Thyroid gland (tissue), 4 donors: Measurements from ENCODE around the gene G3BP2. TPM values are rescaled to one million over a fixed set of nuclear protein-coding genes. Genes with fewer than 3 reads are reported as not detected.

Source experiments
- DNase-seq, 2 donors: peaks; one replicate each; pipeline ENCODE4 v3.0.0-alpha.2; 2019
- H3K27ac ChIP-seq, 3 donors: fragments of 200-600 bp; sonication (generic); 1 replicate in 2 of 3; 2 replicates in 1 of 3; pipeline ENCODE4 v1.5.1; 2016 to 2019; ENCODE audit warnings: mild to moderate bottlenecking in 1 of 3, moderate library complexity in 1 of 3
- H3K27me3 ChIP-seq: fragments of 200-600 bp; sonication (generic); one replicate; pipeline ENCODE4 v1.5.1; 2019
- H3K36me3 ChIP-seq, 2 donors: fragments of 200-600 bp; sonication (generic); one replicate each; pipeline ENCODE4 v1.5.1; 2016 to 2019
- H3K4me1 ChIP-seq, 2 donors: fragments of 200-600 bp; sonication (generic); one replicate each; pipeline ENCODE4 v1.5.1; 2017 to 2019
- H3K4me3 ChIP-seq, 3 donors: fragments of 200-600 bp; sonication (generic); replicated peaks in 1 of 3; 1 replicate in 2 of 3; 2 replicates in 1 of 3; pipeline ENCODE4 v1.5.1; 2016; ENCODE audit warnings: mild to moderate bottlenecking in 1 of 3
- H3K9me3 ChIP-seq: fragments of 200-600 bp; sonication (generic); one replicate; pipeline ENCODE4 v1.5.1; 2017
- POLR2A ChIP-seq, 2 donors: fragments of 450-650 bp; IDR thresholded peaks; one replicate each; pipeline ENCODE4 v1.6.1; 2017; ENCODE audit warnings: antibody characterized with exemption in 2 of 2, mild to moderate bottlenecking in 2 of 2, moderate library complexity in 1 of 2
- WGBS, 2 donors: methylation state at CpG; one replicate each; pipeline ENCODE4 v1.1.5; 2017; 5-methylcytosine and 5-hydroxymethylcytosine counted together
- intact Hi-C: fragments of 100-400 bp; cut with DNase I; formaldehyde crosslinking; loops from one replicate; pipeline ENCODE4 v1.15.1; 2023
- total RNA-seq, 4 donors: library from RNA; depleted of rRNA; stranded (reverse); fragments of >200 nt; gene quantifications; one replicate each; pipeline ENCODE4 v1.2.3, GENCODE V29; 2016
- TF ChIP-seq, protein P1 (sequence below), 6 experiments: fragments of 200-600 bp in 3 of 6; fragments of 450-650 bp in 3 of 6; sonication (generic) in 3 of 6; IDR thresholded peaks; one replicate each; pipeline ENCODE4 v1.5.1; 2016 to 2019; ENCODE audit warnings: antibody characterized with exemption in 6 of 6, mild to moderate bottlenecking in 2 of 6, inconsistent platforms in 1 of 6, moderate library complexity in 1 of 6

Gene G3BP2
- total RNA-seq, 4 donors from 2014 or later = 117 to 179 (median 139) TPM

DNA sequence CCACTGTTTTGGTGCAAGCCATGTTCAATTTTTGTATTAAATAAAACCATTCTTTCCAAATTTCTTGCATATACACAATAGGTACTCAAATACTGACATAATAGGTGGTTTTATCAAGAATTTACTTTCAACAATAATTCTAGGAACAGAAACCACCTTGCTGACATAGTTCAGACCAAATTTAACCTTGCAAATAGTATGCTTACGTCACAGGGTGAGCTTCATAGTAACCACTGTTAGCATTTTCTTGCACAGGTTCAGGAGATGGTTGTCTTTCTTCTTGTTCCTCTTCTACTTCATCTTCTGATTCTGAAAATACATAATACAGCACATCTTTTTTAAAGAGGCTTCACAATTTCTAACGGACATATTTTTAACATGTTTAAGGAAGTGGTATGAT is 17.6 kb downstream of the G3BP2 start:
- Histone ChIP-seq H3K4me3 (no peak overlapping the region), H3K36me3 (peaks cover 4 to 5% of the 10 kb centered on the region in 2 donors), H3K27me3 (no peaks in the 10 kb centered on the region), H3K4me1 (peaks cover 27 to 31% of the 10 kb centered on the region in 2 donors), H3K9me3 (no peaks in the 10 kb centered on the region), H3K27ac (peak overlapping the region in 2 of 3 donors; percentile 20 to 47)
- intact Hi-C loops = no loop called here
- DNase-seq = no peak
- no peak for TF ChIP-seq POLR2A (IDR thresholded peaks at IDR 0.05)
- TF ChIP-seq, protein P1, sequence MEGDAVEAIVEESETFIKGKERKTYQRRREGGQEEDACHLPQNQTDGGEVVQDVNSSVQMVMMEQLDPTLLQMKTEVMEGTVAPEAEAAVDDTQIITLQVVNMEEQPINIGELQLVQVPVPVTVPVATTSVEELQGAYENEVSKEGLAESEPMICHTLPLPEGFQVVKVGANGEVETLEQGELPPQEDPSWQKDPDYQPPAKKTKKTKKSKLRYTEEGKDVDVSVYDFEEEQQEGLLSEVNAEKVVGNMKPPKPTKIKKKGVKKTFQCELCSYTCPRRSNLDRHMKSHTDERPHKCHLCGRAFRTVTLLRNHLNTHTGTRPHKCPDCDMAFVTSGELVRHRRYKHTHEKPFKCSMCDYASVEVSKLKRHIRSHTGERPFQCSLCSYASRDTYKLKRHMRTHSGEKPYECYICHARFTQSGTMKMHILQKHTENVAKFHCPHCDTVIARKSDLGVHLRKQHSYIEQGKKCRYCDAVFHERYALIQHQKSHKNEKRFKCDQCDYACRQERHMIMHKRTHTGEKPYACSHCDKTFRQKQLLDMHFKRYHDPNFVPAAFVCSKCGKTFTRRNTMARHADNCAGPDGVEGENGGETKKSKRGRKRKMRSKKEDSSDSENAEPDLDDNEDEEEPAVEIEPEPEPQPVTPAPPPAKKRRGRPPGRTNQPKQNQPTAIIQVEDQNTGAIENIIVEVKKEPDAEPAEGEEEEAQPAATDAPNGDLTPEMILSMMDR (IDR thresholded peaks at IDR 0.05) = no peak
- WGBS, 2 donors = 87 to 91% methylated on average over 2 of the region's 2 CpGs

DNA sequence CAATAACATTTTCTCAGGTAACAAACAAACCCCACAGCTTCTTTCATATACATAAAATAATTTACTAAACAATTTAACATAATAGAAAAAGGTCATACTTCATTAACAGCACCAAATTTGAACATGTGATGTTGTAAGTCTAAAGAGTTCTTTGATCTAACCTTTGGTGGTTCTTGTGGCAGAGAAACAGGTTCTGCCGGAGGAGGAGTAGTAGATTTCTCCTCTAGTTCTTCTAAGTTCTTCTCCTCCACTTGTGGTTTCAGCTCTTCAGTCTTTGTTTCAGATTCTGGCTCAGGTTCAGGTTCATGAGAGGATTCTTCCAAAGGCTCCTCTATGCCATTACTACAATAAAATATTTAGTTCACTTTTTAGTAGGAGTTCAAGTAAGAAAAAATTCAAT is 18.3 kb downstream of the G3BP2 start:
- DNase-seq = no peak
- no peaks in the 10 kb centered on the region for H3K9me3 ChIP-seq
- peak overlapping the region; percentile 4 to 47 (median 20) for H3K27ac ChIP-seq
- peaks cover 4 to 5% of the 10 kb centered on the region in 2 donors for H3K36me3 ChIP-seq
- H3K27me3 ChIP-seq = no peaks in the 10 kb centered on the region
- TF ChIP-seq POLR2A (IDR thresholded peaks at IDR 0.05) = no peak
- TF ChIP-seq, protein P1 (IDR thresholded peaks at IDR 0.05) = no peak
- 32 to 40% methylated on average over 1 of the region's 1 CpG for WGBS, 2 donors
- no peak overlapping the region for H3K4me3 ChIP-seq
- peaks cover 27 to 31% of the 10 kb centered on the region in 2 donors for H3K4me1 ChIP-seq
- intact Hi-C loops = no loop called here

DNA sequence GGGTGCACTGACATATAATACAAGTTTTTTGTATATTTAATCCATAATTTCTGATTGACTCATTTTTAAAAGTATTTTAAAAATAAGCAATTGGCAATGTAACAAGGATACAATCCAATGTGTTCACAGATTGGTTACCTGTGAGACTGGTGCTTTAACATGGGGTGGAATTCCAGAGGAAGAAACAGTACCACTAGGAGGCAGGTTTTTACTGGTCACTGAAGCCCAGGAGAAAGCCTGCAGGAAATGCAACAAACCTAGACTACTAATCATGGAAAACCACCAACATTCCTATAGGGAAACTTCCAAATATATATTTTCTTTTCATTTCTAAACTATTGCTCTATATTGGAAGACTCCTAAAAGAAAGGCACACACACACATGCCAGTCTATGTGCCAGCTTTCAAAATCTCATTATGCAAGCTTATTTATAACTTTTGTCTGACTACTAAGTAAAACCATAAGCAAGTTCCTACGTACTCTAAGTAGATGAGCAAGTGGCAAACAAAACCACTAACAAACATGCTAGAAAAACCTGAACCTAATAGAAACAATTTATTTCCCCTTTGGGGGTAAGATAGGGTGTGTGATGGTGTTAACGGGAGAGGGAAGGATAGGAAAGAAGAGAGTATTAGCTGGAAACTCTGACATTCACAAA is 19.2 kb downstream of the G3BP2 start:
- no peaks in the 10 kb centered on the region for H3K27me3 ChIP-seq
- peaks cover 27 to 31% of the 10 kb centered on the region in 2 donors for H3K4me1 ChIP-seq
- intact Hi-C loops = no loop called here
- TF ChIP-seq POLR2A (IDR thresholded peaks at IDR 0.05) = no peak
- TF ChIP-seq, protein P1 (IDR thresholded peaks at IDR 0.05) = peak in 3 of 6 experiments; percentile 30 to 37 (median 32)
- no peak for DNase-seq
- WGBS, 2 donors = 84 to 91% methylated on average over 2 of the region's 2 CpGs
- no peaks in the 10 kb centered on the region for H3K9me3 ChIP-seq
- H3K27ac ChIP-seq = peak overlapping the region in 2 of 3 donors; percentile 20 to 47
- no peak overlapping the region for H3K4me3 ChIP-seq
- H3K36me3 ChIP-seq = peaks cover 4 to 5% of the 10 kb centered on the region in 2 donors

DNA sequence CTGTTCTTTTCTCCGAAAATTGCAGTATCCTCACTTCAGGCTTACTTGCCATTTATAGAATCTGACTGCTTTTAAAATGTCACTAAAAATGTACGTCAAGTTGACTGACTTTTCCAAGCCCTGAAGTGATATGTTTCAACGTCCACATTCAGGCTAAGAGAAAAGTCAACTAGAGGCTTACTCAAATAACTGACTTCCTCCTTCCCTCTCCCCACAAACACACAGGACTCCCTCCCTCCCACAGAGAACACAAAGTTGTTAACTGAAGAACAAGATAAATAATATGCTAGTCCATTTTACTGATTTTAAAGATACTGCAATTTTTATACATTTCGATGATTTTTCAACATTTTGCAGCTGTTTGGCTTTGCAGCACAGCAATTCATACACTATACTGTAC is 29.1 kb downstream of the G3BP2 start:
- intact Hi-C loops = no loop called here
- Histone ChIP-seq H3K27me3 (no peaks in the 10 kb centered on the region), H3K4me3 (no peak overlapping the region), H3K27ac (no peak overlapping the region), H3K9me3 (no peaks in the 10 kb centered on the region), H3K4me1 (peaks cover 0 to 6% of the 10 kb centered on the region in 2 donors), H3K36me3 (peaks cover 33 to 43% of the 10 kb centered on the region in 2 donors)
- no peak for DNase-seq
- TF ChIP-seq, protein P1 (IDR thresholded peaks at IDR 0.05) = no peak
- TF ChIP-seq POLR2A (IDR thresholded peaks at IDR 0.05) = no peak
- 79 to 84% methylated on average over 4 of the region's 4 CpGs for WGBS, 2 donors

DNA sequence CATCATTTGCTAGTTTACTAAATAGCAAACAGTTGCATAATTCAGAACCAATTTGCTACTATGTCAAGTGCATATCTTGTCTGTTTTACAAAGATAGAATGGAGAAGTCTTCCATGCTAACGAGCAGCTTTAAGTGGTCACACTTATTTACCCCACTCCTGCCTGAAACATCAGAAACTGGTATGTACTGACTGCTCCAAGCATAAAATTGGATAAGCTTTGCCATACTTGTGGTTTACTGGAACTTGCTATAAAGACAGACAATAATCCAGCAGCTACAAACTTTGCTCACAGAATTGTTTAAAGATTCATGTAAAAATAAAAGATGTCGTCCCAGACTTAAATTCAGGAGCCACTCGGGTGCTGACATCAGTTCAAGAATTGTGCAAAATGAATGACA is 29.6 kb downstream of the G3BP2 start:
- no peak overlapping the region for H3K4me3 ChIP-seq
- no peak for DNase-seq
- no peaks in the 10 kb centered on the region for H3K9me3 ChIP-seq
- intact Hi-C loops = no loop called here
- H3K27me3 ChIP-seq = no peaks in the 10 kb centered on the region
- WGBS, 2 donors = 76 to 81% methylated on average over 3 of the region's 3 CpGs
- H3K36me3 ChIP-seq = peaks cover 33 to 43% of the 10 kb centered on the region in 2 donors
- no peak overlapping the region for H3K27ac ChIP-seq
- TF ChIP-seq, protein P1 (IDR thresholded peaks at IDR 0.05) = no peak
- peaks cover 0 to 8% of the 10 kb centered on the region in 2 donors for H3K4me1 ChIP-seq
